B cell (primary cell): ENCODE results near the gene ITCH. TPM values are rescaled to one million over a fixed set of nuclear protein-coding genes. Genes with fewer than 3 reads are reported as not detected.
"Not testable (repeated sequence)": the region's sequence is repeated elsewhere in the genome, so short reads cannot be mapped to it uniquely, and the experiment has no call there.

ENCODE experiments used
- ATAC-seq: fragments of 200-7000 bp; cut with Tn5 transposase; one replicate; pipeline ENCODE4 v1.10.0; 2021; ENCODE audit warnings: low read depth, mild to moderate bottlenecking, moderate number of reproducible peaks, moderate library complexity
- CTCF ChIA-PET: fragments of 350-600 bp; sonication (Branson Sonifier 250); formaldehyde crosslinking; loops from one replicate; lab custom pipeline; 2021; ENCODE audit warnings: antibody characterized with exemption, inconsistent platforms; lab: Charles Lee
- POLR2A ChIA-PET: fragments of 350-600 bp; sonication (Branson Sonifier 250); formaldehyde crosslinking; loops from one replicate; lab custom pipeline; 2021; ENCODE audit warnings: antibody characterized with exemption; lab: Charles Lee
- DNase-seq: peaks from one replicate; pipeline ENCODE4 v3.0.0; 2013
- H2AFZ ChIP-seq: 2 replicates; pipeline ENCODE4 v1.6.1; 2012; ENCODE audit warnings: mild to moderate bottlenecking, low read depth, low read length; ENCODE audit not compliant: insufficient read depth, poor library complexity, severe bottlenecking
- H3K27ac ChIP-seq, 2 donors: 1 replicate in 1 of 2; 2 replicates in 1 of 2; pipeline ENCODE4 v1.5.1; 2012 to 2013; ENCODE audit warnings: low read length in 2 of 2, mild to moderate bottlenecking in 2 of 2, moderate library complexity in 1 of 2
- H3K27me3 ChIP-seq, 4 experiments: fragments of 200-600 bp in 1 of 4; sonication (generic) in 1 of 4; replicated peaks in 1 of 4; 1 replicate in 2 of 4; 2 replicates in 2 of 4; pipeline versions ENCODE4 v1.6.1 to v1.7.0; 2013 to 2016; ENCODE audit warnings: low read length in 3 of 4, mild to moderate bottlenecking in 2 of 4, mixed read lengths in 1 of 4, moderate library complexity in 1 of 4; ENCODE audit not compliant: insufficient read depth in 4 of 4, control insufficient read depth in 3 of 4; ENCODE audit errors: control extremely low read depth in 1 of 4
- H3K36me3 ChIP-seq, 2 experiments: replicated peaks in 1 of 2; 1 replicate in 1 of 2; 2 replicates in 1 of 2; pipeline versions ENCODE4 v1.6.1 to v1.7.1; 2013; ENCODE audit warnings: low read length in 1 of 2; ENCODE audit not compliant: insufficient read depth in 2 of 2, control insufficient read depth in 1 of 2; ENCODE audit errors: control extremely low read depth in 1 of 2, extremely low read depth in 1 of 2
- H3K4me1 ChIP-seq, 2 donors: fragments of 200-600 bp in 1 of 2; sonication (generic) in 1 of 2; 1 replicate in 1 of 2; 2 replicates in 1 of 2; pipeline versions ENCODE4 v1.5.1 to v1.6.1; 2013 to 2017; ENCODE audit warnings: low read length in 2 of 2; ENCODE audit not compliant: control insufficient read depth in 2 of 2, insufficient read depth in 2 of 2
- H3K4me2 ChIP-seq: replicated peaks from 2 replicates; pipeline ENCODE3; 2012; ENCODE audit warnings: mild to moderate bottlenecking, low read depth, low read length; ENCODE audit not compliant: poor library complexity, severe bottlenecking
- H3K4me3 ChIP-seq, 5 experiments: fragments of 200-600 bp in 1 of 5; sonication (generic) in 1 of 5; 1 replicate in 3 of 5; 2 replicates in 2 of 5; pipeline versions ENCODE4 v1.5.1 to v1.7.0; 2011 to 2016; ENCODE audit warnings: low read length in 4 of 5, mild to moderate bottlenecking in 4 of 5, low read depth in 2 of 5, control low read depth in 1 of 5, moderate library complexity in 1 of 5; ENCODE audit not compliant: insufficient read depth in 1 of 5; ENCODE audit errors: control extremely low read depth in 1 of 5, extremely low read depth in 1 of 5
- H3K79me2 ChIP-seq: fragments of 200-600 bp; sonication (generic); one replicate; pipeline ENCODE4 v1.6.0; 2016; ENCODE audit warnings: low read length; ENCODE audit not compliant: control insufficient read depth, insufficient read depth
- H3K9ac ChIP-seq: fragments of 200-600 bp; sonication (generic); 2 replicates; pipeline ENCODE4 v1.6.1; 2017; ENCODE audit warnings: mild to moderate bottlenecking, low read length, moderate library complexity
- H3K9me3 ChIP-seq, 3 donors: one replicate each; pipeline versions ENCODE4 v1.6.1 to v1.7.1; 2013; ENCODE audit warnings: low read length in 2 of 3; ENCODE audit not compliant: control insufficient read depth in 2 of 3, insufficient read depth in 1 of 3; ENCODE audit errors: control extremely low read depth in 1 of 3
- H4K20me1 ChIP-seq: 2 replicates; pipeline ENCODE4 v1.6.0; 2012; ENCODE audit warnings: mild to moderate bottlenecking, low read length; ENCODE audit not compliant: insufficient read depth, control insufficient read depth, poor library complexity, severe bottlenecking
- H3K27ac Mint-ChIP-seq: one replicate; pipeline ENCODE4 v1.8.0; 2021; ENCODE audit warnings: mixed read lengths
- H3K27me3 Mint-ChIP-seq: one replicate; pipeline ENCODE4 v1.8.0; 2021; ENCODE audit warnings: mixed read lengths
- H3K4me1 Mint-ChIP-seq: one replicate; pipeline ENCODE4 v1.8.0; 2021; ENCODE audit warnings: mixed read lengths
- H3K4me3 Mint-ChIP-seq: one replicate; pipeline ENCODE4 v1.8.0; 2021; ENCODE audit warnings: mixed read lengths
- H3K9me3 Mint-ChIP-seq: one replicate; pipeline ENCODE4 v1.8.0; 2022; ENCODE audit warnings: mixed read lengths; ENCODE audit not compliant: insufficient read depth
- CTCF ChIP-seq: fragments of 200-600 bp; IDR thresholded peaks from one replicate; pipeline ENCODE4 v1.8.0; 2022; ENCODE audit warnings: antibody characterized with exemption, mild to moderate bottlenecking
- EZH2 ChIP-seq: IDR thresholded peaks from 2 replicates; pipeline ENCODE4 v1.6.1; 2012; ENCODE audit warnings: borderline replicate concordance, low read depth, mild to moderate bottlenecking, moderate library complexity, low read length; ENCODE audit not compliant: insufficient read depth, poor library complexity, severe bottlenecking
- WGBS: methylation state at CpG from one replicate; pipeline ENCODE4 v1.1.5; 2013; ENCODE audit warnings: missing lambda C conversion rate; ENCODE audit not compliant: insufficient coverage; 5-methylcytosine and 5-hydroxymethylcytosine counted together
- intact Hi-C: fragments of 100-400 bp; cut with micrococcal nuclease; formaldehyde crosslinking; loops from one replicate; pipeline ENCODE4 v1.10.0; 2022
- polyA plus RNA-seq: library from polyadenylated mRNA; depleted of rRNA; stranded (reverse); fragments of >200 nt; gene quantifications from 2 replicates; pipeline ENCODE4 v1.2.3, GENCODE V29; 2012
- total RNA-seq, 2 donors: library from RNA; stranded (reverse); fragments of 120-200 nt in 1 of 2; gene quantifications; 1 replicate in 1 of 2; 2 replicates in 1 of 2; pipeline versions ENCODE4 v1.2.3 to v1.2.4, GENCODE V29; 2013 to 2022

The ITCH gene
- total and polyA plus RNA-seq, 2 donors (not counting 1 experiment from before 2014, with no cell fraction given), result 10.0 to 110 TPM

- no peak for TF ChIP-seq EZH2
- TF ChIP-seq CTCF, result no peak
- Mint-ChIP-seq H3K9me3 (no peaks in the 10 kb centered on the region), H3K27ac (peak overlapping the region; percentile 46), H3K4me1 (peaks cover 21% of the 10 kb centered on the region), H3K27me3 (no peaks in the 10 kb centered on the region), H3K4me3 (no peak overlapping the region)
- Histone ChIP-seq H2AFZ (no peak overlapping the region), H4K20me1 (peaks cover 13% of the 10 kb centered on the region), H3K27me3 (no peaks in the 10 kb centered on the region), H3K4me3 (no peak overlapping the region), H3K9ac (no peak overlapping the region), H3K27ac (peak overlapping the region in 1 of 2 donors; percentile 18), H3K36me3 (peaks cover 11 to 52% of the 10 kb centered on the region in 2 experiments), H3K9me3 (no peaks in the 10 kb centered on the region), H3K4me2 (no peak overlapping the region), H3K79me2 (peaks cover 13% of the 10 kb centered on the region), H3K4me1 (peaks cover 8 to 16% of the 10 kb centered on the region in 2 donors)
- ChIA-PET CTCF (interaction anchor here (0.6 to 5.5 kb wide), 3 partner anchors 123 to 945 kb away, joined by 3 to 27 read pairs (median 3); no protein-coding TSS in a partner anchor), POLR2A (interaction anchor here (0.6 kb wide), 1 partner anchor 263 kb away, joined by 6 read pairs; no protein-coding TSS in a partner anchor)
- ATAC-seq, result no peak
- no peak for DNase-seq
- WGBS, result 84% methylated on average over 5 of the region's 6 CpGs
- intact Hi-C loops, result no loop called here
Observed at GRCh38 chr20:34437330-34437986, 74.4 kb downstream of the ITCH start.

GRCh38 chr20:34439168-34439567 lies 76.1 kb downstream of the ITCH start:
- Mint-ChIP-seq H3K27ac (no peak overlapping the region), H3K9me3 (no peaks in the 10 kb centered on the region), H3K27me3 (no peaks in the 10 kb centered on the region), H3K4me1 (peaks cover 18% of the 10 kb centered on the region), H3K4me3 (no peak overlapping the region)
- DNase-seq, result no peak
- TF ChIP-seq CTCF (no peak), EZH2 (no peak)
- Histone ChIP-seq H4K20me1 (peaks cover 17% of the 10 kb centered on the region), H2AFZ (no peak overlapping the region), H3K9ac (no peak overlapping the region), H3K27ac (no peak overlapping the region), H3K9me3 (no peaks in the 10 kb centered on the region), H3K36me3 (peaks cover 11 to 56% of the 10 kb centered on the region in 2 experiments), H3K4me1 (peaks cover 8 to 16% of the 10 kb centered on the region in 2 donors), H3K4me3 (no peak overlapping the region), H3K4me2 (no peak overlapping the region), H3K27me3 (no peaks in the 10 kb centered on the region), H3K79me2 (peaks cover 8% of the 10 kb centered on the region)
- WGBS, result no CpG with 5 or more reads among the region's 5 CpGs
- POLR2A ChIA-PET, result no interaction called here
- CTCF ChIA-PET, result interaction anchor here (5.5 kb wide), 1 partner anchor 127 kb away, joined by 27 read pairs; no protein-coding TSS in a partner anchor
- intact Hi-C loops, result no loop called here
- no peak for ATAC-seq

GRCh38 chr20:34441423-34441822 lies 78.3 kb downstream of the ITCH start:
- H3K27me3 Mint-ChIP-seq, H3K9me3 Mint-ChIP-seq, H2AFZ ChIP-seq, ATAC-seq, DNase-seq, H3K27ac Mint-ChIP-seq, H3K9ac ChIP-seq, H4K20me1 ChIP-seq, H3K4me3 ChIP-seq, H3K4me2 ChIP-seq, H3K4me3 Mint-ChIP-seq, H3K27ac ChIP-seq, intact Hi-C loops, H3K79me2 ChIP-seq, H3K4me1 ChIP-seq, H3K4me1 Mint-ChIP-seq, POLR2A ChIA-PET, H3K9me3 ChIP-seq, H3K27me3 ChIP-seq: not testable (repeated sequence)
- 100% methylated on average over 2 of the region's 3 CpGs for WGBS
- CTCF ChIA-PET, result interaction anchor here (2.6 kb wide), 1 partner anchor 128 kb away, joined by 7 read pairs; no protein-coding TSS in a partner anchor
- peaks cover 9 to 75% of the 10 kb centered on the region in 2 experiments for H3K36me3 ChIP-seq
